GM18508 (cell line): ENCODE results near the gene CD99.
"Not testable (repeated sequence)": the region's sequence is repeated elsewhere in the genome, so short reads cannot be mapped to it uniquely, and the experiment has no call there.

Source experiments
- ATAC-seq: cut with Tn5 transposase; IDR thresholded peaks from one replicate; pipeline ENCODE4 v1.9.1; 2021; ENCODE audit warnings: moderate number of reproducible peaks; ENCODE audit not compliant: insufficient read depth, unreplicated experiment

Gene CD99

DNA sequence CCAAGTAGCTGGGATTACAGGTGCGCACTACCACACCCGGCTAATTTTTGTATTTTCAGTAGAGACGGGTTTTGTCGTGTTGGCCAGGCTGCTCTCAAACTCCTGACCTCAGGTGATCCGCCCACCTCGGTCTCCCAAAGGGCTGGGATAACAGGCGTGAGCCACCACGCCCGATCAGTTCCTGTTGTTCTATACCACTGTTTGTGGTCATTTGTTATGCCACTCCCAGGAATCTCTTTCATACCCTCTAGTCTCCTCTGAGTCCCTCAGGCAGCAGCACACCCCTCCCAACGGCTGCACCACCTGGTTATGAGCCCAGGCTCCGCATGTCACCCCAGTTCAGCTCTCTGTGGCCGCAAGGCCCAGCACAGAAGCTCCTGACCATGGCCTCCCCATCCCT is 17.5 kb upstream of the CD99 start:
- no peak for ATAC-seq

DNA sequence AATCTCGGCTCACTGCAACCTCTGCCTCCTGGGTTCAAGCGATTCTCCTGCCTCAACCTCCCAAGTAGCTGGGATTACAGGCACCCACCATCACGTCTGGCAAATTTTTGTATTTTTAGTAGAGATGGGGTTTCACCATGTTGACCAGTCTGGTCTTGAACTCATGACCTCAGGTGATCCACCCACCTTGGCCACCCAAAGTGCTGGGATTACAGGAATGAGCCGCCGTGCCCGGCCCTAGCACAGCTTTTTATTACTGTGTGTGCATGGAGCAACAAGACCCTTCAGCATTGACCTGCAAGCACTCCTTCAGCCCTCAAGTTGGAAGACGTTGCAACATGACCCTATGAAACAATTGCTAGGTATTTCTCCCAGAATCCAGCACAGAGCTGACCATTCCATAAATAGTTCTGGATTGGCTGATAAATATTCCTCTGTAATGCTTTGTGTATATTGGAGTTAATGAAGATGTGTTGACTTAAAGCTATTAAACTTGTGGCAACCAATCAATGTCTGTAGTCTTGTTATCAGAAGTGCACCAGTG is 15.4 kb upstream of the CD99 start:
- ATAC-seq = not testable (repeated sequence)

DNA sequence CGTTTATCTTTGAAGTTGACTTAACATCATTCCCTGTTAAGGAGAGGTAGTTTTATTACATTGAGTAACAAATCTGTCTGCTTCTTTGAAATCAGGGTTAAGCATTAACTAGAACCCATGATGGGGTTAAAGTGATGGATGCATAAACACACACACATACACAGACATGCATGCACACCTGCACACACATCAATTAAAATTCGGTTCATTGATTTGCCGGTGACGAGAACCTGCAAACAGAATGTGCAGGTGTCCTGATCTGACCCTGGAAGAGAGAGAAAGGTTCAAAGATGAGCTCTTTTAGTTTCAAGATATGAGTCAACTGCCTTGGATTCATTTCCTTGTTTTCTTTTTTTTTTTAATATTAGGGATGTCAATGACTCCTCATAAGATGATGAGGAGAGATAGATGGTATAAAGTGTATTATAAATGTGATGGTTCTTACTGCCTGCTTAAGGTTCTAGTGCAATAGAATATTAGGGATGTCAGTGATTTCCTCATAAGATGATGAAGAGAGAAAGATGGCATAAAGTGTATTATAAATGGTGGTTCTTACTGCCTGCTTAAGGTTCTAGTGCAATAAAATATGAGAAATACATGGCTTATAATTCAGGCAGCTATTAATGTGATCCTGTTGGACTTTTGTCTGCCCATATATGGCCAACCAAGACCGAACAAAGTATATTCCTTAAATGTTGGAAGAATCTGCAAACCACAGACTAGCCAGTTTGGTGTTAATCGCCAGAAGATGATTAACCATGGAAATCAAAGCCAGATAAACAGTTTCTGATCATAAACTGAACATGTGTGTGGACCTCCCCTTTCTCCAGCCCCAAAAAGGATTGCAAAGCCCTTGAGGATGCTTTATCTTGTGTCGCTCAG is 14.1 kb upstream of the CD99 start:
- ATAC-seq = no peak

DNA sequence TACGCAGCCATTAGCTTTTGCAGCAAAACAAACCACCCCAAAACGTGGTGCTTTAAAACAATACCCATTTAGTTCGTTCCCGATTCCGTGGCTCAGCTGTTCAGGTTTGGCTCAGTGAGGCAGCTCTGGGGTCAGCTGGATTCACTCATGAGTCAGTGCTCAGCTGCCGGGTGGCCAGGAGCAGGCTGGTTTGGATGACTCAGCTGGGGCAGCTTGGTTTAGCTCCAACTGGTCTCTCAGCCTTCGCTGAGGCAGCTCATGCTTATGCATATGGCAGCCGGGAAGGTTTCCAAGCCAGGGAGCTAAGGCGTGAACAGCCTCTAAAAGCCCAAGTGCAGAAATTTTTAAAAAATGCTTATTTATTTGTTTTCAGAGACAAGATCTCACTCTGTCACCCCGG is 13.3 kb upstream of the CD99 start:
- ATAC-seq = no peak

DNA sequence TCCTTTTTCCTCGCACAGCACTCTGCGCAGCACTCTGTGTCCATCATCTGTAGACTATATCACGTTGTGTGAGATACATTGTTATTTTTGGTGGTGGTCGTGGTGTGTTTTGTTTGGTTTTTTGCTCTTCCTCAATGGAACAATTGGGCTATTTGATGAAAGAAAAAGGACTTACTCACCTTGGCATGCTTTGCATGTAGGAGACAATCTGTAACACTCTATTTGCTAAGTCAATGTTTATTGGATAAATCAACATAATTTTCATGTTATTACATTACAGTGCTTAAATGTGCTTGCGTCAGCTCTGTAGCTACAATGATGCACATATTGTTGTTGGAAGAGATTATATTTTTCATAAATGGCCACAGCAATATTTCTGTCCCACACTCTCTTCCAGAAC is 12.5 kb upstream of the CD99 start:
- no peak for ATAC-seq

DNA sequence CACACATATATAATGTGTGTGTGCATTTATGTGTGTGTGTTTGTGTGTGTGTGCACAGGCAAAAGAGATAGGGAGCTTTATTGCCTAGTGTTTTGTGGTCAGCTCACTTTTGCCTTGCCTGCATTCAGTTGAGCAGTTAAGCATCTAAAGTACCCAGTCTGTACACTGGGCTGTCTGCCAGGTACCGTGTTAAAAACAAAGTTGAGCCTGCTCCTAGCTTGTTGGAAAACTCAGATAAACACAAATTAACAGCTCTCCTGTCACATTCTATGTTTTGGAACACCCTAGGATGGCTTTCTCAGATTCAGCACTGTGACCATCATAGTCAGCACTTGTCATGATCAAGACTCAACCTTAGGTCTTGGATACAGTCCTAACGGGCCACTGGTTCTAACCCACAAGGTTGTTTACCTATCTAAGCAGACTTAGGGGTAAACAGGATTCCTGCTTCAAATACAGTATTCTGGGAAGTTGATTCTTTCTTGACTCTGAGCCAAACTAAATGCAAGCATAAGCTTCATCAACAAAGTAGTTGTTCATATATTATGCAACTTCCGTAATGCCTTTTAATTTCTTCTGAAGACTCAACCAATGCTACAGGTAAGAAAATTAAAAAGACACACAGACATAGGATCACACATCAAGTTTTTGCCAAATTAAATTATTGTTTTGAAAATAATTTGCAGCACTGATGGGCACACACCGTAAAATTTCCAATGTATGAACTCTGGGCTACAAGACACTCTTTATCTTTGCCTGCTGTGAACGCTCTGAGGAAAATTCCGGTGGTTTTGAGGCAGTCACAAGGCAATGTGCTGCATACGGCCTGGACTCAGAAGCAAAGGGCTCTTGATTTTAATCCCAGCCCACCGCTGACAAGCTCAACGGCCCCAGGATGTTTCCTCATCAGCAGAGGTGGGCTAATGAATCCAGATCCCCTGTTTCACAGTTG is 11.3 kb upstream of the CD99 start:
- no peak for ATAC-seq

DNA sequence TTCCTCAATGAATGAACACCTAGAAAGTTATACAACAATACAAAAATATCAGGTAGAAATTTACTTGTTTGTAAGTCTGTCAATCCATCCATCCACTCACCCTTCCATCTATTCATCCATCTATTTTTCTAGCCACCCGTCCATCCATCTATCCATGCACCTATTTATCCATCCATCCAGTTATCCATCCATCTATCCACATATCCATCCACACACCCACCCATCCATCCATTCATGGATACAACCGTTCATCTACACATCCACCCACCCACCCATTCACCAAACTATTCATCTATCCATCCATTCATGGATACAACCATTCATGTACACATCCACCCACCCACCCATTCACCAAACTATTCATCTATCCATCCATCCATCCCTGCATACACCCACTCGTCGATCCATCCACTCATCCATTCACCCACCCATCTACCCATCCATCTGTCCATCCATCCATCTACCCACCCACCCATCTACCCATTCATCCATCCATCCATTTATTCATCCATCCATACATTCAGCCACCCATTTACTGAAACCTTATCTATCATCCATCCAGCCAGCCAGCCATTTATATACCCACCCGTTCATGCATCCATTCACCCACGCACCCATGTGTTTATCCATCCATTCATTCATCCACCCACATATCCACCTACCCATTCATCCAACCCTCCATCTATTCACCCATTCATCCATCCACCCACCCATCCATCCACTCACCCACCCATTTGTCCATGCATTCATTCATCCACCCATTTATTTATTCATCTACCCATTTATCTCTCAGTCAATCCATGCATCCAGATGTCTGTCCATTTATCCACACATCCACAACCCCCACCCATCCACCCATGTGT is 10.4 kb upstream of the CD99 start:
- ATAC-seq = no peak

DNA sequence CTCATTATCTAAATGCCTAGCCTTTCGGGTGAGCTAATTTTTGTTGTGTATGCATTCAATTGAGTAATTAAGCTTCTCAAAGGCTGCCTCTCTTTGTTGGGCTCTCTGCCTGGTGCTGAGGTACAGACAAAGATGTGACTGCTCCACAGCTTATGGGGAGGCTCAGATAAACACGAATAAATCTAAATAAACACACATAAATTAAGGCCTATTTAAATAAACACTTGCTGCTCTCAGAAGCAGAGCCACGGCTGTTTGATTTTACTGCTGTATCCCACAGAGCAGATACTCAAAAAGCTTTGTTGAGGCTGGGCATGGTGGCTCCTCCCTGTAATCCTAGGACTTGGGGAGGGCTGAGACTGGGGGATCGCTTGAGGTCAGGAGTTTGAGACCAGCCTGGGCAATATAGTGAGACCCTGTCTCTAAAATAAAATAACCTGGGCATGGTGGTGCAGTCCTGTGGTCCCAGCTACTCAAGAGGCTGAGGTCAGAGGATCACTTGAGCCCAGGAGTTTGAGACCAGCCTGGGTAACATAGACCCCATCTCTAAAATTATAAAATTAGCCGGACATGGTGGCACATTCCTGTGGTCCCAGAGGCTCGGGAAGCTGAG is 8.4 kb upstream of the CD99 start:
- ATAC-seq = no peak

DNA sequence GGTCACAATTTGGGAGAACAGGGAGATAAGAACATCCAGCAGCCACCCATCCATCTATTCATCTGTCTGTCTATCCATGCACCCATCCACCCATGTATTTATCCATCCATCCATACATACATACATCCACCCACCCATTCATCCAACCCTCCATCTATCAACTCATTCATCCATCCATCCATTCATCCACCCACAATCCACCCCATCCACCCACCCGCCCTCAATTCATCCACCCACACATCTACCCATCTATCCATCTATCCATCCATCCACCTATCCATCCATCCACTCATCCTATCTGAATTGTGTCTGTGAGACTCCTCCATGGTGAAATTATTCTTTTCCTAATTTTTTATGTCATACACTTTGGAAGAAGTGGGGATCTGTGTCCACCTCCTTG is 6.8 kb upstream of the CD99 start:
- ATAC-seq = no peak

DNA sequence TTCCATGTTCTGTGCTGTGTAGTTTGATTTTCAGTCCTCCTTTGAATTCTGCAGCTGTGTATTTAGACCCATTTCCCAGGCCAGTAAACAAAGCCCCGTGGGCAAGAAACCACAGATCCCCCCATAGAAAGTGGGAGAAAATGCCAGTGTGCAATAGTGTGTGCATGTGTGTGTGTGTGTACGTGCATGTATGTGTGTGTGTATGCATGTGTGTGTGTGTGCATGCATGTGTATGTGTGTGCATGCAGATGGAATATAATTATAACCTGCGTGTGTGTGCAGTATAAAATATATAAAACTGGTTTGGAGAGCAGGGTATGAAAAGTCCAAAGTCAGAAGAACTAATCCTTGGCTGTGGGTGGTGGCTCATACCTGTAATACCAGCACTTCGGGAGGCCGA is 5.2 kb upstream of the CD99 start:
- no peak for ATAC-seq

DNA sequence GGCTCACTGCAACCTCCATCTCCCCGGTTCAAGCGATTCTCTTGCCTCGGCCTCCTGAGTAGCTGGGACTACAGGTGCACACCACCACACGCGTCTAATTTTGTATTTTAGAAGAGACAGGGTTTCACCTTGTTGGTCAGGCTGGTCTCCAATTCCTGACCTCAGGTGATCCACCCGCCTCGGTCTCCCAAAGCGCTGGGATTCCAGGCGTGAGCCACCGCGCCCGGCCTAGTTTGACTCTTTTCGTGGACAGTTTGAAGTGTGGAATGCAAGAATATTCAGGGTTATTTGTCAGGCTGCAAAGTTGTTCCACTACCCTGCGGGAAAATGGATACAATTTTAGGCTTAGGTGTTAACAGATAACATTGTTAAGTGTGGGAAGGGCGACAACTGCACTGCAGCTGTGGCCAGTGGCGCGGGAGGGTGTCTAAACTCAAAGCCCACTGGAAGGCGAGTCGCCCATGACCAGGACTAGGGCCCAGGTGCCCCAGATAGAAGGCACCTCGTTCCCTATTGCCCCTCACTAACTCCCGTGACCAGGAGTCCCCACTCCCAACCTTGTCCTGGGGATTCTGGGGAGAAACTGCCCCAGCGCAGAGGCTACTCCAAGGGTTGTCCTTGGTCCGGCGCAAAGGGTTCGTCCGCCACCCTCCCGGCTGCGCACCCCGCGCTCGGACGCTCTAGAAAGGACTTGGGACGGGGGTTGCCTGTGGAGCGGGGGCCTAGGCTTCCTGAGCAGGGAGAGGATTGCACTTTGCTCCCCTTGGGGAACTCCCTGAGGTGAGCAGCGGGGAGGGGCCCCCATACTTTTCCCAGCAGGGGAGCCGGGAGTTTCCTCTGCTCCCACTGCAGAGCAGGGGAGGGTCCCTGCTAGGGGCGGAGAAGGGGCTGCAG is 1.1 kb upstream of the CD99 start:
- ATAC-seq = no peak

DNA sequence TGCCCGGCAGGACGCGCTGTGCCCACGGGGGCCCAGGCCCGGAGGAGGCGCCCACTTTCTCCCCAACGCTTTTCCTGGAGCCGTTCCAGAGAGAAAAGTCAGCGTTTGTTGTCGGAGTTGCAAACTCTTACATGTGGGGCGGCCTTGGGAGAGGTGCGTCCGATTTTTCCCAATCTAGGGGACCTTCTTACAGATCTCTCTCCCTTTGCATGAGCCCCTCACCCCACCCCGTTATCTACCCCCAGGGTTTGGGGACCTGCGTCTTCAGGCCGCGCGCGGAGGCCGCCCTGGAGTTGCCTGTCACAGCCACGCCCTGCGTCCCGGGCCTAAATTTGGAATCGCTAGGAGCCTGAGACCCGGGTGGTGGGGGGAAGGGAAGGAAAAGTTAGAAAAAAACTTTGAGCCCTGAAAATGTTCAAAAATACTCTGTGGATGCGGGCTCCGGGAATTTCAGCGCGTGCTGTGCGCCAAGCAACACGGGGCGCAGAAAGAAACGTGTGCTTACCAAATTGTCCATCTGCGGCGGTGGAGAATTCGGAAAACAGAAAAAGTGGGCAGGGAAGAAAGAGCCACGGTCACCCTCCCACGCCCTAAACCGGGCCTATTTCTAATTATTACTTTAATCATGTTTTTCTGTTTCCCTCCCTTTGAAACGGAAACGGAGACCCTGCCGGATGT is 587 bp downstream of the CD99 start:
- no peak for ATAC-seq

DNA sequence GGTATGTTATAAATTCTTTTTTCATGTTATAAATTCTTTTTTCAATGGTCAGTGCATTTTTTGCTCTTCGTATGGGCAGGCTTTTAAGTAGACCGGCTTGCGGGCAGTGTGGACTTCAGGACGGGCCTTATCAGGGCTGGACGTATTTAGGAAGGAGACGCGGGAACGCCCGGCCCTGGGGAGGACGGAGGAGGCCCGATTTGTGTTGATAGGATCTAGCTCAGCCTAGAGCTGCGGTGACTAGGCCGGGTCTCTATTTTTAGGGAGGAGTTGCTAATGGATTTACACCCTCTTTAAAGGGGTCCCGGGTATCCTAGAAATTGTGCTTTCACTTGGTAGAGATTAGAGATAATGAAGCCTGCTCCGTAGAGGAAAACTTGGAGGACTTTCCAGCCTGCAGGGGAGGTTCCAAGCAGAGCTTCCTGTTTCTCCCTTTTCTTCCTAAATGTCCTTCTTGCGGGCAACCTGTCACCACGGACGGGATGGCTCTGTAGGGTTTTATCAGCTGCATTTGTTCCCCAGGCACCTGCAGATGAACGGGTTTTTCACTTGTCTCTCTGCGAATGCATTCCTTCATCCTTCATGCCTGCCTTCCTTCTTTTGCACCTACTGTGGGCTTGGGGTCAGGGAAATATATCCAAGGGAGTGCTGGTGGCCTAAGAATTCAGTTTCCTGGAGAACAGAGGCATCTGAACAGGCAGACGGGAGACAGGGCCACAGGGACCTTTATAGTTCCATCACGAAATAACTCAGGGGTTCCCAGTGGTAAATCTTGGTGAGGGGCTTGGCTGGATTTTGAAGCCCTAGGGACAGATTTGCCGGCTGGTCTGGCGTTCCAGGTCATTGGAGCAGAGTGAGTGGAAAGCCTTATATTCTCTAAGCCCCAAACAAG is 1.4 kb downstream of the CD99 start:
- no peak for ATAC-seq

DNA sequence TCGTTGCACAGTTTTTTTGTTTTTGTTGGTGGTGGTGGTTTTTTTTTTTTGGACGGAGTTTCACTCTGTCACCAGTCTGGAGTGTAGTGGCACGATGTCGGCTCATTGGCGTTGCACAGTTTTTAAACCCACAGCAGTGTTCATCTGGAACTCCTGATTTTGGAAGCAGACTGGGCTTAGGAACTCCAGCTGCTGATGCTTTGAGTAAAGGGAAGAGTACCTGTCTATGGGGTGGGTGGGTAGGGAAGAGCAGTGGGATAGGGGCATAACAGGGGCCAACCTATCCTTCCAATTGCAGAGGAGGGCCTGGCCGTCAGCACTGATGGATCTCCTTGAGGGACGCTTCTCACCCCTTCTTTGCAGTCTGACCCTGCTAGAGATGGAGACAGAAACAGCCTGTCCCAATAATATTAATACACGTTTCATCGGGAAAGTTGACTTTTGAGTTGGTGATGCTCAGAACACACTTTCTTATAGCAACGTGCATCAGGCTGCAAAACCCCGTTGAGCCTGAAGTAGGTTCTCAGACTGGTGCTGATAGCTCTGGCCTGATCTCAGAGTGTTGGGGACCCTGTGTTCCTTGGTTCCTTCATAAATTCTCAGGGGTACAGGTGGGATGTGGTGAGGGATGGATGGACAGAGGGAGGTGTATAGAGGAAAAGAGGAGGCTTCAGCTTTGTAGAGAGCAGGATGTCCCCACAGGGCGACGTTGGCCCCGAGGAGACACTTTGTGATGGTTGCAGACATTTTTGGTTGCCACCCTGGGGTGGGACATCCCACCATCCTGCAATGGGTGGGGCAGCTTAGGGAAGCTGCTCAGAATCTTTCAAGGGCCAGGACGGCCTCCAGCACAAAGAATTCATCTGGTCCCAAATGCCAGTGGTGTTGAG is 2.3 kb downstream of the CD99 start:
- ATAC-seq = no peak

DNA sequence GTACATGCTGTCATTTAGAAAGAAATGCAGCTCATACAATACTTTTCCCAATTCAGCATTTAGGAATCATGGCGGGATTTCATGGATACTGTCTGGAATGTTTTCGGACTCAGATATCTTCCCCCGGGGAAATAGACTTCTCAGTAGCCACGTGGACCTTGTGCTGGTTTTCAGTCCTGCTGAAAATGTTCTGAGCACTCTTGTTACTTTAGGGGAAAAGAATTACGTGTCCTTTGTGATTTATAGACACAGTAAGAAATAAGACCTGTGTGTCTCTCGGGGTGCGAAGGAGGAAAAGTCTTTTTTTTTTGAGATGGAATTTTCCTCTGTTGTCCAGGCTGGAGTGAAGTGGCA is 3.8 kb downstream of the CD99 start:
- no peak for ATAC-seq

DNA sequence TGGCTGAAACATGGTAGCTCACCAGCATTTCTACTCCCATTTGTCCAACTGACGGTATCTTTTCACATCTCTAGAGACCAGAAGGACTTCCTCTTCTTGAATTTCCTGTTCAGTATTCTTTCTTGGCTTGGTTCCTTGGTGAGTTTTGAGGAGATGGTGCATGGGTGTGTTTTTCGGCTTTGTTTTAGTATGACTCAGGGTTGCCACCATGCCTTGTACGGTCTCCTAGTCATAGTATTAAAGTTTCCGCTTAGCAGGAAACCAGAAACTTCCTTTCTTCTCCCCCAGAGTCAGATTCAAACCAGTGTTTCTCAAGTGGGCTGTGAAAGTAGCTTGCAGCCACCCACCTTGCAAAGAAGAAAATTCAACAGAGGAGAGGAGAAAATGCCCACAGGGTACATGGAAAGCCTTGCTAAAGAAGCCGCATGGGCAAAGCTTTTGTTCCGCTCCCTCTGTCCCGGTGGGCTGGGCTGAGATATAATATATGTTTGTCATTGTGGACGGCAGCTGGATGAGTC is 5.7 kb downstream of the CD99 start:
- peak; percentile 97 for ATAC-seq
